ENCODE results near the gene NLRX1.
A peak's percentile ranks its signal among the peaks of the same experiment; 100 is the strongest.

NLRX1 gene

GRCh38 chr11:119121008-119121810, 47.3 kb upstream of the NLRX1 start, which contains the start of gene HINFP:
Gene HINFP (plus strand): TSS chr11:119121580. CDS start chr11:119126945, 5,365 bp downstream.
- peaks cover 29% of the 10 kb centered on the region for H3K79me2 ChIP-seq (ENCODE audit: control insufficient read depth, low read length)
- no peak for TF ChIP-seq CTCF (IDR thresholded peaks at IDR 0.05; ENCODE audit: low read depth, low read length, poor library complexity, severe bottlenecking)
- TF ChIP-seq EZH2phosphoT487 (IDR thresholded peaks at IDR 0.05; ENCODE audit: borderline replicate concordance, low read length): no peak

GRCh38 chr11:119121811-119122124, 46.8 kb upstream of the NLRX1 start:
- Histone ChIP-seq H3F3A (ENCODE audit: control insufficient read depth, insufficient read depth) (peaks cover 14% of the 10 kb centered on the region), H3K27me3 (ENCODE audit: control insufficient read depth, low read length) (no peaks in the 10 kb centered on the region), H3K36me3 (ENCODE audit: control insufficient read depth, low read length) (peaks cover 26% of the 10 kb centered on the region), H4K20me1 (ENCODE audit: control insufficient read depth, insufficient read depth, low read depth, low read length) (no peaks in the 10 kb centered on the region), H3K27ac (ENCODE audit: low read depth, low read length) (0 out of 2 replicates have a peak overlapping the region, but pooled peaks have one; percentile 9), H3K9me3 (ENCODE audit: control insufficient read depth, insufficient read depth, low read length) (no peaks in the 10 kb centered on the region), H3K9me2 (replicated peaks; ENCODE audit: control insufficient read depth, low read length) (no peaks in the 10 kb centered on the region), H3K4me3 (ENCODE audit: low read length) (peak overlapping the region; percentile 97), H3K4me2 (ENCODE audit: low read length) (peak overlapping the region; percentile 77), H3K79me2 (ENCODE audit: control insufficient read depth, low read length) (peaks cover 33% of the 10 kb centered on the region), H3K4me1 (ENCODE audit: control insufficient read depth, low read length) (peaks cover 23% of the 10 kb centered on the region)
- TF ChIP-seq CTCF (IDR thresholded peaks at IDR 0.05; ENCODE audit: low read depth, low read length, poor library complexity, severe bottlenecking) (no peak), EZH2phosphoT487 (IDR thresholded peaks at IDR 0.05; ENCODE audit: borderline replicate concordance, low read length) (no peak)

More at GRCh38 chr11:119121008-119121810, 47.3 kb upstream of the NLRX1 start, which contains the start of gene HINFP:
- Histone ChIP-seq H3K36me3 (ENCODE audit: control insufficient read depth, low read length) (peaks cover 24% of the 10 kb centered on the region), H3F3A (ENCODE audit: control insufficient read depth, insufficient read depth) (peaks cover 10% of the 10 kb centered on the region), H3K4me1 (ENCODE audit: control insufficient read depth, low read length) (peaks cover 18% of the 10 kb centered on the region), H3K9me2 (replicated peaks; ENCODE audit: control insufficient read depth, low read length) (no peaks in the 10 kb centered on the region), H3K27ac (ENCODE audit: low read depth, low read length) (0 out of 2 replicates have a peak within 1 kb of the TSS, but pooled peaks have one; percentile 9), H4K20me1 (ENCODE audit: control insufficient read depth, insufficient read depth, low read depth, low read length) (no peaks in the 10 kb centered on the region), H3K4me3 (ENCODE audit: low read length) (peak within 1 kb of the TSS; percentile 97), H3K9me3 (ENCODE audit: control insufficient read depth, insufficient read depth, low read length) (no peaks in the 10 kb centered on the region), H3K4me2 (ENCODE audit: low read length) (peak within 1 kb of the TSS; percentile 80), H3K27me3 (ENCODE audit: control insufficient read depth, low read length) (no peaks in the 10 kb centered on the region)

DNA sequence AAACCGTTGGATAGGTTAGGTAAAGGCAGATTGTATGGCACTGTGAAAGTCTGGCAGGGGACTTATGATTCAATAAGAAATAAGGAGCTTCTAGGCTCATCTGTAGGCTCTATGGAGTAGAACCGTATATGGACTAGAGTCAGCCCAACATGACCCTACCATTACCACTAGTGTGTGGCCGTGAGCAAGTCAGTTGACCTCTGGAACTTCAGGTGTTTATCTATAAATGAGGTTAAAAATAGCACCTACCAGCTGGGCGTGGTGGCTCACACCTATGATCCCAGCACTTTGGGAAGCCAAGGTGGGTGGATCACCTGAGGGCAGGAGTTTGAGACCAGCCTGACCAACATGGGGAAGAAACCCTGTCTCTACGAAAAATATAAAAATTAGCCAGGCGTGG, 42.7 kb upstream of the NLRX1 start:
- H3K27ac ChIP-seq (ENCODE audit: low read depth, low read length): no peak overlapping the region
- H3F3A ChIP-seq (ENCODE audit: control insufficient read depth, insufficient read depth): 0 out of 2 replicates have a peak, but pooled peaks cover 4% of the 10 kb centered on the region
- peaks cover 33% of the 10 kb centered on the region for H3K79me2 ChIP-seq (ENCODE audit: control insufficient read depth, low read length)
- no peak overlapping the region for H3K4me2 ChIP-seq (ENCODE audit: low read length)
- no peak overlapping the region for H3K4me3 ChIP-seq (ENCODE audit: low read length)
- H3K9me3 ChIP-seq (ENCODE audit: control insufficient read depth, insufficient read depth, low read length): no peaks in the 10 kb centered on the region
- no peak for TF ChIP-seq CTCF (IDR thresholded peaks at IDR 0.05; ENCODE audit: low read depth, low read length, poor library complexity, severe bottlenecking)
- no peak for TF ChIP-seq EZH2phosphoT487 (IDR thresholded peaks at IDR 0.05; ENCODE audit: borderline replicate concordance, low read length)
- H3K36me3 ChIP-seq (ENCODE audit: control insufficient read depth, low read length): peaks cover 34% of the 10 kb centered on the region
- H3K9me2 ChIP-seq (replicated peaks; ENCODE audit: control insufficient read depth, low read length): no peaks in the 10 kb centered on the region
- H4K20me1 ChIP-seq (ENCODE audit: control insufficient read depth, insufficient read depth, low read depth, low read length): 0 out of 2 replicates have a peak, but pooled peaks cover 4% of the 10 kb centered on the region
- H3K4me1 ChIP-seq (ENCODE audit: control insufficient read depth, low read length): peaks cover 19% of the 10 kb centered on the region
- no peaks in the 10 kb centered on the region for H3K27me3 ChIP-seq (ENCODE audit: control insufficient read depth, low read length)

Measured in DOHH2 (cell line).